GM19035 (cell line): Measurements from ENCODE around the gene PFDN2.

Experiments used
- ATAC-seq: cut with Tn5 transposase; IDR thresholded peaks from one replicate; pipeline ENCODE4 v1.9.1; 2021; ENCODE audit not compliant: unreplicated experiment

The PFDN2 gene

GRCh38 chr1:161061419-161061818, 56.4 kb downstream of the PFDN2 start:
- no peak for ATAC-seq

- no peak for ATAC-seq
Observed at GRCh38 chr1:161059293-161059692, 58.5 kb downstream of the PFDN2 start.

- no peak for ATAC-seq
Observed at GRCh38 chr1:161054805-161055204, 63.0 kb downstream of the PFDN2 start.

- no peak for ATAC-seq
Observed at GRCh38 chr1:161054232-161054631, 63.6 kb downstream of the PFDN2 start.

- ATAC-seq = no peak
Observed at GRCh38 chr1:161052899-161053298, 64.9 kb downstream of the PFDN2 start.

- no peak for ATAC-seq
Observed at GRCh38 chr1:161051219-161051618, 66.6 kb downstream of the PFDN2 start.
